ENCODE data around the gene INTS1.
"Not testable (repeated sequence)": the region's sequence is repeated elsewhere in the genome, so short reads cannot be mapped to it uniquely, and the experiment has no call there.

The INTS1 gene

GRCh38 chr7:1444925-1445322, 59.3 kb downstream of the INTS1 start:
- no peak for DNase-seq

- no peak for DNase-seq
These were observed 59.8 kb downstream of the INTS1 start for GRCh38 chr7:1444214-1444924.

- DNase-seq = not testable (repeated sequence)
These were observed 60.5 kb downstream of the INTS1 start for GRCh38 chr7:1443587-1444200.

- no peak for DNase-seq
These were observed 61.6 kb downstream of the INTS1 start for GRCh38 chr7:1442355-1443124.

- no peak for DNase-seq
These were observed 62.4 kb downstream of the INTS1 start for GRCh38 chr7:1441615-1442354.

GRCh38 chr7:1440620-1441019, 63.6 kb downstream of the INTS1 start:
- DNase-seq = no peak

- DNase-seq = no peak
These were observed 64.5 kb downstream of the INTS1 start for GRCh38 chr7:1439373-1440363.

GRCh38 chr7:1438821-1439220, 65.4 kb downstream of the INTS1 start:
- no peak for DNase-seq

- no peak for DNase-seq
These were observed 66.0 kb downstream of the INTS1 start for GRCh38 chr7:1438208-1438607.

GRCh38 chr7:1437155-1437880, 66.9 kb downstream of the INTS1 start:
- no peak for DNase-seq

- no peak for DNase-seq
These were observed 67.6 kb downstream of the INTS1 start for GRCh38 chr7:1436608-1437007.

GRCh38 chr7:1434891-1435670, 69.1 kb downstream of the INTS1 start:
- DNase-seq = no peak

GRCh38 chr7:1434165-1434718, 69.9 kb downstream of the INTS1 start:
- DNase-seq = no peak

- DNase-seq = no peak
These were observed 70.9 kb downstream of the INTS1 start for GRCh38 chr7:1433128-1433920.

- no peak for DNase-seq
These were observed 71.6 kb downstream of the INTS1 start for GRCh38 chr7:1432411-1433082.

GRCh38 chr7:1431634-1432380, 72.4 kb downstream of the INTS1 start:
- no peak for DNase-seq

- no peak for DNase-seq
These were observed 73.0 kb downstream of the INTS1 start for GRCh38 chr7:1431226-1431625.

Data from DMS 273 treated with DMSO at 0.1 percent for 48 hours (cell line).